GM21515 (cell line): Measurements from ENCODE around the gene CES3.

Source experiments
- ATAC-seq: cut with Tn5 transposase; IDR thresholded peaks from one replicate; pipeline ENCODE4 v1.9.1; 2021; ENCODE audit not compliant: unreplicated experiment

CES3 gene, protein sequence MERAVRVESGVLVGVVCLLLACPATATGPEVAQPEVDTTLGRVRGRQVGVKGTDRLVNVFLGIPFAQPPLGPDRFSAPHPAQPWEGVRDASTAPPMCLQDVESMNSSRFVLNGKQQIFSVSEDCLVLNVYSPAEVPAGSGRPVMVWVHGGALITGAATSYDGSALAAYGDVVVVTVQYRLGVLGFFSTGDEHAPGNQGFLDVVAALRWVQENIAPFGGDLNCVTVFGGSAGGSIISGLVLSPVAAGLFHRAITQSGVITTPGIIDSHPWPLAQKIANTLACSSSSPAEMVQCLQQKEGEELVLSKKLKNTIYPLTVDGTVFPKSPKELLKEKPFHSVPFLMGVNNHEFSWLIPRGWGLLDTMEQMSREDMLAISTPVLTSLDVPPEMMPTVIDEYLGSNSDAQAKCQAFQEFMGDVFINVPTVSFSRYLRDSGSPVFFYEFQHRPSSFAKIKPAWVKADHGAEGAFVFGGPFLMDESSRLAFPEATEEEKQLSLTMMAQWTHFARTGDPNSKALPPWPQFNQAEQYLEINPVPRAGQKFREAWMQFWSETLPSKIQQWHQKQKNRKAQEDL

DNA sequence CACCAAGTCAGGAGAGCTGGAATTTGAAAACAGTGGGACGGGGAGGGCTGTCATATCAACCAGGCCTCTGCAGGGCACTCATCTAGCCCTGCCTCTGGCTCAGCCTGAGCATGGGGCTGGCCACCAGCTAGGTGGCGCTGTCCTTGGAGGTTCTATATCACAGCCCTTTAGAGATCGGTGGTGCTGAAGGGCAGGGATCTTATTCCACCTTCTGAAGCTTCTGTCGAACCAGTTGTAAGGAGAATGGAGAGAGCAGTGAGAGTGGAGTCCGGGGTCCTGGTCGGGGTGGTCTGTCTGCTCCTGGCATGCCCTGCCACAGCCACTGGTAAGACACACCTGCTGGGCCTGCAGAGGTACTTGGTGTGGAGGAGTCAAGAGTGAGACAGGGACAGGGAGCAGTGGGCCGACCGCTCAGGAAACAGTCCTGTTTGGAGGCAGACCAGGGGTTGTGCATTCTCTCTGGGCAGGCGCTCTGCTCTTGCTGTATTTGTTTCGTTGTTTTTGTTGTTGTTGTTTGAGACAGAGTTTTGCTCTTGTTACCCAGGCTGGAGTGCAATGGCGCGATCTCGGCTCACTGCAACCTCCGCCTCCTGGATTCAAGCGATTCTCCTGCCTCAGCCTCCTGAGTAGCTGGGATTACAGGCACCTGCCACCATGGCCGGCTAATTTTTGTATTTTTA, at the start of gene CES3:
CES3 (plus strand) TSS at position 202 of the 680 bp plus-strand sequence; CDS start at position 244, 42 bp downstream.
- ATAC-seq: no peak

DNA sequence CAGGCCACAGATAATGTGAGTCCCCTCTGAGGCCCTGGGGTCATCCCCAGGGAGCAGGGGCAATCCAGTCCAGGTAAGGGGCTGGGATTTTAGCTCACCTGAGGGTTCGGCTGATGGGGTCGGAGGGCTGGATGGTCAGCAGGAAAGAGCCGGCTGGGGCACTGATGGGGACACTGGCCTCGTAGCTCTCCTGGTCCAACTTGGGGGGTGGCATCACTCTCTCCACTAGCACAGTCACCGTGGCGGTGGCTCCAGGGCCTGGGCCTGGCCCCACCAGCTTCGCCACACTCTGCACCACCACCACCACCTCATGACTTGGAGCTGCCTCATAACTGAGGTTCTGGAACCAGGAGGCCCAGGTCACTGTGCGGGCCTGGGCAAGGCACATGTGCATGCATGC, 49.3 kb upstream of the CES3 start:
- ATAC-seq: no peak

DNA sequence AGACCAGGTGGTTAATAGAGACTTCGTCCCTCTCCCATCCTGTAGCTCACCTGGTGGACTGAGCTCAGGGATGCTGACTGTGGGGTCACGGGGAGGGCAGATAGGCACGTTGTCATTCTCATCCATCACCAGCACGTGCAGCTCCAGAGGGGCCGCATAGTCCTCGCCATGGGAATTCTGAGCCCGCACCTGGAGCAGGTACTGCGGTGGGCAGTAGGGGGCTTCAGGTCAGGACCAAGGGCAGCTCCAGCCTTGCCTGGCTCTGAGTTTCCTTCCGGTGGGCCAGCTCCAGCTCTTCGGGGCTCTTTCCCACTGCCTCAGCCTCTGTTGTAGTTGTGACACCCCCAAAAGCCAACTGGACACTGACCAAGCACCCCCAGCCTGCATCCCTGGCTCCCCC, 48.0 kb upstream of the CES3 start:
- ATAC-seq: no peak

DNA sequence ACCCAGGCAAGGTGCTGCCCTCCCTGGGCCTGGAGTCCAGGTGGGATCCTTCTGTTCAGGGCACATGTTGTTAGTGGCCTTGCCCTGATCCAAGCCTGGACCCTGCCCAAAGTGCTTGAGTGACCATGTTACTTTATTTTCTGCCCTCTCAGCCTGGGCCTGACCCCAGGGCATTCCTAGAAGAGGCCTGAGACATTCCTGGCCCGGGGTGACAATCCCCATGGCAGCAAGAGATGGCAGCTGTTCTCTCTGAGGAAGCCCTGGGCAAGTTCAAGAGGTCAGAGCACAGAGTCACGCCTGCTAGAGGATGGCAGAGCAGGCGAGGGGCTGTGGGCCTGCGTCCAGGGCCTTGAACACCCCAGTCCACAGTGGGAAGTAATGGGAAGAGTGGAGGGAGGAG, 47.4 kb upstream of the CES3 start:
- ATAC-seq: no peak

DNA sequence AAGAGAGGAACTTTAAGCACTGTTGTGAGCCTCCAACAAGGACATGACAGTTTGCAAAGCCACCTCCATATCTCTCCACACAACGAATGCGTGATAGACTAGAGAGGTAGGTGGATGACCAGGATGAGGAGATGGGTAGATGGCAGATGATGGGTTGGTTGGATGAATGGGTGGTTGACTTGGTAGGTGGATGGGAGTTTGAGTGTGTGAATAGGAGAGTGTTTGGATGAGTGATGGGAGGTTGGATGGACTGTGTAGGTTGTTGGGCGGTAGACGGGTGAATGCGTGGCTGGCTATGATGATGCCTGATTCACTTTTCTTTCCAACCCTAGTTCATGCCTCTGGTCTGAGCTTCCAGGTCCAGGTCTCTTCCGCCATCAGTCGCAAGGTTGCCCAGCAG, 46.5 kb upstream of the CES3 start:
- ATAC-seq: no peak

DNA sequence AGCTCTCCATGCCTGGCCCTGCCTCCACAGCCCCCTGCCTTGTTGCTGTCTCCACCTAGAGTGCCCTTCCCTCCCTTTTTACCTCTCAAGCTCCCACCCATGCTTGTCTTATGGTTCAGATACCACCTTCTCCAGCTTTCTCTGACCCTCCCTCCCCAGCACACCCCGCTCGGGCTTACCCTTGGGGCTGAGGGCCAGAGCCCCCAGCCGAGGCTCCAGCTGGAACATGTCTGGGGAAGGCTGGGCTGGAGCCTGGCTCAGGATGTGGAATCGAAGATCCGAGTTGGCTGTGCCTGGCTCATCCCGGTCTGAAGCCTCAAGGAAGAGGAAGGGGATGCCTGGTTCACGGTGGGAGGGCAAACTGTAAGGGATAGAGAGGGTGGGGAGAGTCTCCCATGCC, 46.0 kb upstream of the CES3 start:
- no peak for ATAC-seq

DNA sequence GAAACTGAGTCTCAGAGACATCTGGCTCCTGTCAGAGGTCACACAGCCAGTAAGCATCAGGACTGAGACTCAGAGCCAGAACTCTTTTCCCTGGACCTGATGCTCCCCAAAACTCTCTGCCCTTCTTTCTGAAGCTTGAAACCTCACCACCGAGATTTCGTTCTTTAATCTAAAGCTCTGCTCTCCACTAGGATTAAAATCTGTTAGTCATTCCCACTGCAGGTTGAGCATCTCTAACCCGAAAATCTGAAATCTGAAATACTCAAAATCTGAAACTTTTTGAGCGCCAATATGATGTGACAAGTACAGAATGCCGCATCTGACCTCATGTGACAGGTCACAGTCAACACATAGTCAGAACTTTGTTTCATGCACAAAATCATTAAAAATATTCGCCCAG, 44.5 kb upstream of the CES3 start:
- ATAC-seq: no peak

DNA sequence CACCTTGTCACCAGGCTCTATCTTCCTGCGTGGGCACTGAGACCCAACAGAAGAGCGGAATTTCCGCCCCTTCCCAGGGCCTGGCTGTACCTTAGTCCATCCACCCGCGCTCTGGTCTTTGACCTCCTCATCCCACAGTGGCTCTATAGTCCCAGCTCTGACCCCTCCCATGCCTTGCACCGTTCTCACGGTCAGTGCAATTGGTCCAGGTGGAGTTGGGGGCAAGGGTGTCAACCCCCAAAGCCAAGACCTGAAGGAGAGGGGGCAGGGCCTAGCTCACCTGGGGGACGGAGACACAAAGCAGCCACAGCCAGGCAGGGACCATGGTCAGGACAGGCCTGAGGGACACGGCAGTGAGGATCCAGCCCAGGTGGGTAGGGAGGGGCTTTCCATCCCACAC, 43.3 kb upstream of the CES3 start:
- no peak for ATAC-seq

DNA sequence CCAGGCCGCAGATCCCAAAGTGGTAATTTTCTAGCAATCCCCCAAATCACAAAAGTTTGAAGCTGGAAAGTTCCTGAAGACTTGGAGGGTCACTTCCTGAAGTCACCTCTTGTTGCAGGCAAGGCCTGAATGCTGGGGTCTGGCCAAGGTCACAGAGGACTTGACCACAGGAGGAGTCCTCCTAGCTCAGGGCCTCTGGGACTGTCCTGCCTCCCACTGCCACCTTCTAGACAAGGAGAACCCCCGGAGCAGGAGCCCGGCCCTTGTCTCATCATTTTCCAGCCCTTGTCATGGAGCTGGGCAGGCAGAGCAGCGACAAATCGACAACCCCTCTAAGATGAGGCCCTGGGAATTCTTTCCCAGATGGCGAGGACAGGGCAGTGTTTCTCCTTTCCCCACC, 42.7 kb upstream of the CES3 start:
- ATAC-seq: no peak

DNA sequence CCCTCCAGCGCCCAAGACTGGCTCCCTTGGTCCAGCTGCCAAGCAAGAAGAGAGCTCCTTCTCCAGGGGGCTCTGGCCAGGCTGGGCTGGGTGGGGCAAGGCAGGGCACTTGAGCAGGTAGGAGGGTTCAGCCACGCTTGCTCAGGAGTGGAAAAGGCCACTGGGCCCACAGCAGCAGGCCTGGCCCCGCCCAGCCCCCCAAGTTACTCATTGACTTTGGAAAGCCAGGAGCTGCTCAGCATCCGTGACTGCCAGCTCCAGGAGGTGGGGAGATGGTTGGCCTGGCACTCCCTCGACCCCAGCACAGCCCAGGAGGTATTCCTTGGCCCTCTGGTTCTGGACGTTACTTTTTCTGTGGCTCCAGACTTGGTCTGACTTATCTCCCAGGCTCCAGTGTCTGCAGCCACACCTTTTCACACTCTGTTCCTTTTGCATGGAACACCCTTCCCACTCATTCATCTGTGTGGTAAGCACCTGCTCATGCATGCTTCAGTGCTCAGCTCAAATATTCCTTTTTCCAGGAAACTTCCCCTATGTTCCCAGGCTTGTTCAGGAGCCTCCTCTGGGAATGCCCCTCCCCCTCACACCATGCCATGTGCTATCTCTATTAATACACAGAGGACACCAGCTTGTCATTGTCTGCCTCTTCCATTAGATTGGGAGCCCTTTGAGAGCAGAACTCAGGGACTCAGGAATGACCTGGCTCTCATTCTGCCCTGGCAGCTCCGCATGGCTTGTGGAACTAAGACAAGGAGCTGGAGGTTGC, 42.1 kb upstream of the CES3 start, which contains the start of gene CDH16:
CDH16 (minus strand) TSS at position 83 of the 766 bp plus-strand sequence. CDS start 820 bp downstream, outside the sequence.
- ATAC-seq: no peak

DNA sequence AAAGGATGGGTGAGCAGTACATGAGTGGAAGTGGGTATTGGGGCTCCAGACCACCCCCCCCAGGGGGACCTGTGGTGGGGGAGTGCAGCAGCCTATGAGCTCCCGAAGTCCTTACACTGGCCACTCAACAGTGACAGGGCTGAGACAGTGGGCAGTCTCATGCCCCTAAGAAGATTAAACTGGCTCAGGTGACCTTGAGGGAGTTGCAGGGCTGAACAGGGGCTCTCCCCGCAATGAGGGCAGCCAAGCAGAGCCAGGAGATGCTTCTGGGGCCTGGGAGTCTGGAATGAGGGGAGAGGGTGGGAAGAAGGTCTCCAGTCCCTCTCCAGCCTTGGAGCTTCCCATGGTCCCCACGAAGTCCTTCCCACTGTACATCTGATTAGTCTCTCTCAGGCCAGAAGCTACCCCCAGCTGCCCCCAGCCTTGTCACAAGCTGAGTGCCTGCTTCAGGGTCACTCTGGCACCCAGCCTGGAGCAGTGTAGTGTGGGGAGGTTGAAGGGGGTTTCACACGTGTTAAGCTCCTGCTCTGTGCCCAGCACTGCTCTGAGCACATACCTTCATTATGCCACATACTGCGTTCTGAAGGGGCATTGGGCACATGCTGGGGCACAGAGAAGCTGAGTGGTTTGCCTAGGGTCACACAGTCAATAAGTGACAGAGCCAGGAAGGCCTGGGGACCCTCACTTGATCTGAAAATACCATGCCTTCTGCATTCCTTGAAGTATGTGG, 41.3 kb upstream of the CES3 start:
- no peak for ATAC-seq

DNA sequence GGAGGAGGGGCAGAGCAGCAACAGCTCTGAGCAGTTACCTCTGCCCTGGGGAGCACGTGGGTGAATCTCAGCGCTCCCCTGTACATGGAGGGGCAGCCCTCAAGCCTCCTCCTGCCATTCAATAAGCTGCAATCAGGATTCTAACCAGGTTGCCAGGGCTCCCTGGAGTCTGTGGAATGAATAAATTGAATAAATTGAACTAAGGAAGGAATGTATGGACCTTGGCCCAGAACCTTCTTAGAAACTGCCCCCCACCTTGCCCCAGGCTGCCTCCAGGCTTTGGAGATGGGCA, 40.8 kb upstream of the CES3 start:
- ATAC-seq: no peak

DNA sequence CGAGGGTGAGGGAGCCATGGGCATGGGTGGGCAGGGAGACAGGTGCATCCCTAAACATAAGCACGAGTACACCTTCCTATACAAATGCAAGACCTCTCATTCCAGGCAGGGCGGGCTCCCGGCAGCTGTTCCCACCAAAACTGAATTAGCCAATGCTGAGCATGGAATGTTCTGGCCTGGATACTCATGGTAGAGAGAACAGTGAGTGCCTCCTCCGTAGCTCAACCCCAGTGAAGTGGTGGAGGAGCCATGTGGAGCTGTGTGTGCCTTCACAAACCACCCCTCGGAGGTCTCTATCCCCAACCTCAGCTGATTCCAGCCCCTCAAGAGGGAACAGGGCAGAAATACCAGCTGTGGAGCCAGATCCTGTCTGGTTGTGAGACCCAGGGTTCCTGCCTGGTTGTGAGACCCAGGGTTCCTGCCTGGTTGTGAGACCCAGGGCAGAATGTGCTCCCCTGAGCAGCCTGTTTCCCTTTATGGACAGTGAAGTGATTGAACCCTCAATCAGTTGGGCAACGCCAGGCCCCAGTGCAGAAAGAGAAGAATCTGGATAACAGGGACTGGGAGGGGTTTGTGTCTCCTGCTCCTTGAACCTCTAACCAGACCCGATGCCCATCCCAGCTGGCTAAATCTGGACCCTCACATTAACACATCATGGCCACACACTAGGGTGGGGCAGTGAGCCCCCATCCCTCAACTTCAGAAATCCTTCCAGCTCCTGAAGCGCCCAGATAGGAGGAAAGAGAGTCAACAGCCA, 40.0 kb upstream of the CES3 start:
- no peak for ATAC-seq

DNA sequence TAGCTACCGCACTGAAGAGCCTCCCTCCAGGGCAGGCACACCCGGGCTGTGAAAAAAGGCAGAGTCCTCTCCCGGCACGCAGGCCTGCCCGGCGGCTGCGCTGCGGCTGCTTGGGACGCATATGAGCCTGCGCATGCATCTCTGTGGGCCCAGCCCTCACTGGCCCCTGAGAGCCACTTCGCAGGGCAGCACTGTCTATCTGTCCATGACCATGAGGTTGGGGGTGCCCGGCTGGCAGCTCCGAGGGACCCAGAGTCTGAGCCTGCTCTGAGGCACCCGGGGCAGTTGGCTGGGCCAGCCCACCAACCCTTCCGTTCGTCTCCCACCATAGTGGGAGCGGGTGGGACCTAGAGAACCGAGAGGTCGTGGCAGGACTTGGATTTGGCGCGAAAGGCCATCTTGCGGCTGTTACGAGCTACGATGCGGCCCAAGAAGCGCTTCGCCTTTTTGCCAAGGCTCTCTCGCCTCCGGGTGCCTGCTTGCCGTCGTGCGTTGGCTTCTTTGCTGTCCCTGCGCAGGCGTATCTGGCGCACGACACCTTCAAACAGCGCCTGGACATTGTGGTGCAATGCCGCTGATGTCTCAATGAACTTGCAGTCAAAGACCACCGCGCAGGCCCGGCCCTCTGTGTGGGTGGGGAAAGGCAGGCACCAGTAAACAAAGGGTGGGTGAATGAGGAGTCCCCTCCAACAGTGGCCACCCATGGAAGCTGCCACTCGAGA, 39.2 kb upstream of the CES3 start:
- no peak for ATAC-seq

DNA sequence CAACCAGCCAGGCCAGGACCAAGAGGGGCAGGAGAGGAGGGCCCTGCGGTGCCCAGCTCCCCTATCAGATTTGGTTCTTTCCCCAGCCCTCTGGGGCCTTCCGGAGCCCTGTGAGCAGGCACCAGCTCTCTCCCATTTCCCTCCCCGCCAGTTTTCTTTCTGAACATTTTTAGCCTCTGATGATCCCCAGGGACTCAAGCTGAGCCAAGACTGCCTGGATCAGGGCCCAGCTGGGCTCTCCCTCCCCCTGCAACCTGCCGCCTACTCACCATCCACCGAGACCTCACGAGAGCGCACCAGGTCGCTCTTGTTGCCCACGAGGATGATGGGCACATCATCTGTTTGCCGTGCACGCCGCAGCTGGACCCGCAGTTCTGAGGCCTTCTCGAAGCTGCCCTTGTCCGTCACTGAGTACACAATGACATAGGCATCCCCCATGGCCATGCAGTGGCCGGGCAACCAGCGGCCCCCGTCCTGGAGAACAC, 37.8 kb upstream of the CES3 start:
- no peak for ATAC-seq

DNA sequence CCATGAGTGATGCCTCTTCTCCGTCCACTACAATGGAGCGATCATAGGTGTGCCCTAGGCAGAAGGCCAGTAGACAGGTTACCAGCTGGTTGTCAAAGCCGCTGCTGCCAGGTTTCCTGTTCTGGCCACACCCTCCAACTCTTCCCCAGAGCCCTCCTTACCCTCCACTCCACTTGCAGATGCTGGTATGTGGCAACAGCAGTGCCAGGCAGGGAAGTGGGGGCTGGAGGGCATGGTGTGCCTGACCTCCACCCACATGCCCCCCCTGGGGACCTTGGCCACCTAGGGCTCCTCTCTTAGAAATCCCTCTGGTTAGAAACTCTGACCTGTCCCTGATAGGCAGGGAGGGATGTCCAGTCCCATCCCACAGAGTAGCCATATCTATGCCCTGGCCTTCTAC, 37.2 kb upstream of the CES3 start:
- no peak for ATAC-seq

DNA sequence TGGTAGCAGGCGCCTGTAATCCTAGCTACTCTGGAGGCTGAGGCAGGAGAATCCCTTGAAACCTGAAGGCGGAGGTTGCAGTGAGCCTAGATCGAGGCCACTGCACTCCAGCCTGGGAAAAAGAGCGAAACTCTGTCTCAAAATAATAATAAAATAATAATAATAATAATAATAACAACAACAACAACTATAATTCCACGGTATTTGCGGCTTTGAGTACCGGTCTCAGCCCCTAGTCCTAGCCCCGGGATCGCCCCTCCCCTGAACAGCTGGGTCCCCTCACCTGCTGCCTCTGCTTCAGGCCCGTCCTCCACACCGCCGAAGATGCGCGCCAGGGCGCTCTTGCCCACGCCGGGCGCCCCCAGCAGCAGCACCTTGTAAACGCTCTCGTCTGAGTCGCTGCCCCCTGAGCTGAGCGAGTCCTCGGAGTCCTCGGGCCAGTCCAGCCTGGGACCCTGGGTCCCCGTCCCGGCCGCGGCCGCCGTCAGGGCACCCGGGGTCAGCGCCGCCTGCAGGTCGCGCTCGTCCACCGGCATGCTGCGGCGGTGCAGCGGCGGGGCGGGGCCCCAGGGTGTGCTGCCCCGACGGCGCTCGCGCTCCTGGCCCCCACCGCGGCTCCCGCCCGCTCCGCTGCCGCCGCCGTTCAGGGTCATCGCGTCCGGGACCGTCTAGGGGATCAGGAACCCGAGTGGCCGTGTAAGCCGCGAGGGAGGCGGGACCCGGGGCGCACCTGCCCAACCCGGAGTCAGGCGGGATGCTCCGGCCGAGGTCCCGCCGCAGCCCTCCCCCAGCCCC, 36.3 kb upstream of the CES3 start:
- ATAC-seq: no peak

DNA sequence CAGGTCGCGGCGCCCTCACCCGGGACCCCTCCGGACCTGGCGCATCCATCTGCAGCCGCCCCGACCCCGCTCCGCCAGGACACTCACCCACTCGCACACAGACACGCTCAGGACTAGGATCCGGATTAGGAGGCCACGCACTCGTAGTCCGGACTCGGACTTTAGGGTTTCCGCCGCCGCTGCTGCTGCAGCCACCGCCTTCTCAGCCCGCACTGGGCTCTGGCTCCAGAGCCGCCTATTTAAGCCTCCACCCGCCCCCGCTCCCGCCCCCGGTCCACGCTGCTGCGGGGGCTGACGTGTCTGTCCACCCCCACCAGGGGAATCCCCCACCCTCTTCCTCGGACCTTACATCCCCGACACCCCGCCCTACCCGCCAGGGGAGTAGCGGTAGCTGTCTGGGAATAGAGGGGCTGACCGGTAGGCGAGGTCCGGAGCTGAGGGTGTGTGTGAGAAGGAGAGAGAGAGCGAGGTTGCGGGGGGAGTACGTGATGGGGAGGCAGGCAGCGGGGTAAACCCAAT, 35.7 kb upstream of the CES3 start, which contains the start of gene RRAD:
RRAD (minus strand) TSS at position 214 of the 519 bp plus-strand sequence. CDS start 356 bp downstream, outside the sequence.
- no peak for ATAC-seq
